IMR-90 (cell line): ENCODE results near the gene IL31RA. TPM values are rescaled to one million over a fixed set of nuclear protein-coding genes. Genes with fewer than 3 reads are reported as not detected.

Experiments used
- ATAC-seq: fragments of 200-7000 bp; cut with Tn5 transposase; 2 replicates; pipeline ENCODE4 v1.9.1; 2020; ENCODE audit warnings: low read depth, mild to moderate bottlenecking, moderate library complexity
- BruUV-seq: library from RNA; stranded (reverse); fragments of 400-500 nt; replicated peaks from 2 replicates; lab custom pipeline; 2021; lab: Mats Ljungman, UMichigan
- CTCF ChIA-PET: fragments of 300-600 bp; formaldehyde crosslinking; extraction: SDS; loops from one replicate; lab custom pipeline; 2021; ENCODE audit warnings: antibody characterized with exemption; lab: Yijun Ruan, JAX
- POLR2A ChIA-PET: fragments of 300-600 bp; sonication (Branson Sonifier 250); formaldehyde crosslinking; loops from one replicate; lab custom pipeline; 2022; ENCODE audit warnings: antibody characterized with exemption; ENCODE audit not compliant: unreplicated experiment; lab: Charles Lee
- DNase-seq: peaks from one replicate; pipeline ENCODE4 v3.0.0; 2013
- H2AFZ ChIP-seq: replicated peaks from 2 replicates; pipeline ENCODE3; 2013; ENCODE audit warnings: low read length, mild to moderate bottlenecking; ENCODE audit not compliant: poor library complexity
- H2AK5ac ChIP-seq: 2 replicates; pipeline ENCODE4 v1.6.1; 2013; ENCODE audit warnings: low read depth, low read length, inconsistent platforms
- H2AK9ac ChIP-seq: replicated peaks from 2 replicates; pipeline ENCODE3; 2013; ENCODE audit warnings: mild to moderate bottlenecking, low read depth, low read length, moderate library complexity; ENCODE audit not compliant: poor library complexity
- H2BK120ac ChIP-seq: 2 replicates; pipeline ENCODE4 v1.6.1; 2013; ENCODE audit warnings: low read depth, low read length, inconsistent platforms
- H2BK15ac ChIP-seq: 3 replicates; pipeline ENCODE4 v1.6.1; 2013; ENCODE audit warnings: low read depth, low read length, inconsistent platforms
- H2BK20ac ChIP-seq: 2 replicates; pipeline ENCODE4 v1.6.1; 2013; ENCODE audit warnings: low read depth, mild to moderate bottlenecking, inconsistent platforms, low read length, moderate library complexity
- H2BK5ac ChIP-seq: 2 replicates; pipeline ENCODE4 v1.6.1; 2013; ENCODE audit warnings: mild to moderate bottlenecking, low read depth, low read length, inconsistent platforms; ENCODE audit not compliant: poor library complexity, severe bottlenecking
- H3K14ac ChIP-seq: replicated peaks from 2 replicates; pipeline ENCODE4 v1.6.1; 2013; ENCODE audit warnings: low read depth, low read length, inconsistent platforms
- H3K18ac ChIP-seq: 2 replicates; pipeline ENCODE4 v1.6.1; 2013; ENCODE audit warnings: low read depth, low read length, control low read depth
- H3K23ac ChIP-seq: 2 replicates; pipeline ENCODE4 v1.6.1; 2013; ENCODE audit warnings: low read depth, low read length, inconsistent platforms
- H3K27ac ChIP-seq: 2 replicates; pipeline ENCODE4 v1.5.1; 2013; ENCODE audit warnings: mild to moderate bottlenecking, control low read depth, low read length; ENCODE audit not compliant: insufficient read depth
- H3K27me3 ChIP-seq: 2 replicates; pipeline ENCODE4 v1.6.1; 2013; ENCODE audit warnings: low read length; ENCODE audit not compliant: control insufficient read depth, insufficient read depth
- H3K36me3 ChIP-seq: 2 replicates; pipeline ENCODE4 v1.6.1; 2013; ENCODE audit warnings: low read length, mixed read lengths; ENCODE audit not compliant: control insufficient read depth, insufficient read depth
- H3K4ac ChIP-seq: 2 replicates; pipeline ENCODE4 v1.6.1; 2013; ENCODE audit warnings: low read depth, low read length, inconsistent platforms
- H3K4me1 ChIP-seq: 2 replicates; pipeline ENCODE4 v1.6.1; 2013; ENCODE audit warnings: low read length, mixed read lengths; ENCODE audit not compliant: control insufficient read depth, insufficient read depth
- H3K4me2 ChIP-seq: 2 replicates; pipeline ENCODE4 v1.6.1; 2013; ENCODE audit warnings: low read depth, mild to moderate bottlenecking, control low read depth, low read length, moderate library complexity
- H3K4me3 ChIP-seq: 2 replicates; pipeline ENCODE4 v1.5.1; 2013; ENCODE audit warnings: low read depth, mild to moderate bottlenecking, control low read depth, low read length, moderate library complexity; ENCODE audit not compliant: insufficient read depth
- H3K56ac ChIP-seq: 2 replicates; pipeline ENCODE4 v1.6.1; 2013; ENCODE audit warnings: low read length, inconsistent platforms; ENCODE audit not compliant: insufficient read depth; ENCODE audit errors: extremely low read depth
- H3K79me1 ChIP-seq, 2 experiments: 2 replicates each; pipeline ENCODE4 v1.6.1; 2013; ENCODE audit warnings: low read length in 2 of 2, inconsistent platforms in 1 of 2, low read depth in 1 of 2
- H3K9ac ChIP-seq: 2 replicates; pipeline ENCODE4 v1.6.1; 2013; ENCODE audit warnings: low read depth, low read length, control low read depth
- H3K9me1 ChIP-seq: 2 replicates; pipeline ENCODE4 v1.6.1; 2013; ENCODE audit warnings: low read length, inconsistent platforms; ENCODE audit not compliant: insufficient read depth
- H3K9me3 ChIP-seq: 2 replicates; pipeline ENCODE4 v1.6.1; 2013; ENCODE audit warnings: low read length; ENCODE audit not compliant: control insufficient read depth, insufficient read depth
- H4K20me1 ChIP-seq: 2 replicates; pipeline ENCODE4 v1.6.1; 2013; ENCODE audit warnings: low read length, inconsistent platforms; ENCODE audit not compliant: insufficient read depth
- H4K5ac ChIP-seq: 2 replicates; pipeline ENCODE4 v1.6.1; 2013; ENCODE audit warnings: mild to moderate bottlenecking, low read depth, low read length, control low read depth
- H4K8ac ChIP-seq, 2 experiments: 2 replicates each; pipeline ENCODE4 v1.6.1; 2013; ENCODE audit warnings: low read depth in 2 of 2, low read length in 2 of 2, control low read depth in 1 of 2, inconsistent platforms in 1 of 2
- H4K91ac ChIP-seq: 2 replicates; pipeline ENCODE4 v1.6.1; 2013; ENCODE audit warnings: low read depth, low read length, inconsistent platforms; ENCODE audit not compliant: insufficient read depth
- BHLHE40 ChIP-seq: fragments of 150-350 bp; IDR thresholded peaks from 2 replicates; pipeline ENCODE4 v1.6.1; 2016; ENCODE audit warnings: mild to moderate bottlenecking, low read depth, low read length
- MAFK ChIP-seq: IDR thresholded peaks from 2 replicates; pipeline ENCODE4 v1.6.1; 2012; ENCODE audit warnings: low read depth, low read length, improper control_type of control experiment
- MAZ ChIP-seq: IDR thresholded peaks from 2 replicates; pipeline ENCODE4 v1.6.1; 2012; ENCODE audit warnings: low read depth, mild to moderate bottlenecking, low read length, improper control_type of control experiment, moderate library complexity, borderline replicate concordance
- MXI1 ChIP-seq: IDR thresholded peaks from 2 replicates; pipeline ENCODE4 v1.6.1; 2012; ENCODE audit warnings: low read depth, mild to moderate bottlenecking, low read length, moderate library complexity, borderline replicate concordance
- NFE2L2 ChIP-seq: fragments of 150-350 bp; IDR thresholded peaks from 2 replicates; pipeline ENCODE4 v1.6.1; 2016; ENCODE audit warnings: low read depth, mild to moderate bottlenecking, low read length
- POLR2A ChIP-seq: IDR thresholded peaks from 2 replicates; pipeline ENCODE4 v1.6.1; 2012; ENCODE audit warnings: mild to moderate bottlenecking, low read depth, low read length
- RAD21 ChIP-seq: IDR thresholded peaks from 2 replicates; pipeline ENCODE4 v1.6.1; 2012; ENCODE audit warnings: low read length, improper control_type of control experiment
- RCOR1 ChIP-seq: IDR thresholded peaks from 2 replicates; pipeline ENCODE4 v1.6.1; 2012; ENCODE audit warnings: mild to moderate bottlenecking, low read length, improper control_type of control experiment; ENCODE audit not compliant: insufficient replicate concordance
- RFX5 ChIP-seq: IDR thresholded peaks from 2 replicates; pipeline ENCODE4 v1.8.0; 2012; ENCODE audit warnings: low read depth, mild to moderate bottlenecking, low read length, moderate library complexity
- SMC3 ChIP-seq: fragments of 150-350 bp; IDR thresholded peaks from 2 replicates; pipeline ENCODE4 v1.6.1; 2016; ENCODE audit warnings: low read depth, mild to moderate bottlenecking, antibody characterized with exemption, low read length, moderate library complexity
- WGBS, 2 experiments: methylation state at CpG; one replicate each; pipeline versions ENCODE4 v1.1.5 to v1.1.7; 2013; ENCODE audit warnings: missing lambda C conversion rate in 2 of 2; ENCODE audit not compliant: insufficient read length in 1 of 2; ENCODE audit errors: extremely low coverage in 2 of 2; 5-methylcytosine and 5-hydroxymethylcytosine counted together
- dilution Hi-C: fragments of 300-500 bp; cut with HindIII; formaldehyde crosslinking; loops from one replicate; pipeline ENCODE4 v1.14.3; 2018; ENCODE audit warnings: low sequenced_read_pairs; ENCODE audit not compliant: unreplicated experiment
- in situ Hi-C: fragments of 300-500 bp; cut with MboI; formaldehyde crosslinking; loops from 3 replicates; pipeline ENCODE4 v1.14.3; 2019; ENCODE audit warnings: low sequenced_read_pairs, inconsistent platforms, mixed read lengths
- intact Hi-C: fragments of 100-400 bp; cut with micrococcal nuclease; formaldehyde crosslinking; loops from 2 replicates; pipeline ENCODE4 v1.10.0; 2022
- polyA plus RNA-seq, 3 experiments: library from polyadenylated mRNA; depleted of rRNA; stranded (reverse); fragments of >200 nt; gene quantifications; 2 replicates each; pipeline ENCODE4 v1.2.3, GENCODE V29; 2012; ENCODE audit warnings: low replicate concordance in 1 of 3
- total RNA-seq: library from RNA; depleted of rRNA; stranded (reverse); fragments of >200 nt; gene quantifications from 2 replicates; pipeline ENCODE4 v1.2.3, GENCODE V29; 2012
- TF ChIP-seq, protein P1 (sequence below): fragments of 150-350 bp; IDR thresholded peaks from 2 replicates; pipeline ENCODE4 v1.6.1; 2017; ENCODE audit warnings: mild to moderate bottlenecking, antibody characterized with exemption, low read length, low read depth
- TF ChIP-seq, protein P2 (sequence below): conservative IDR thresholded peaks from 2 replicates; pipeline ENCODE4 v1.5.1; 2012; ENCODE audit warnings: mild to moderate bottlenecking, low read depth, low read length, improper control_type of control experiment

IL31RA gene
- total and polyA plus RNA-seq, 2 of the 4 experiments (the other 2 are of a cell fraction): 0.39 to 0.90 TPM

DNA sequence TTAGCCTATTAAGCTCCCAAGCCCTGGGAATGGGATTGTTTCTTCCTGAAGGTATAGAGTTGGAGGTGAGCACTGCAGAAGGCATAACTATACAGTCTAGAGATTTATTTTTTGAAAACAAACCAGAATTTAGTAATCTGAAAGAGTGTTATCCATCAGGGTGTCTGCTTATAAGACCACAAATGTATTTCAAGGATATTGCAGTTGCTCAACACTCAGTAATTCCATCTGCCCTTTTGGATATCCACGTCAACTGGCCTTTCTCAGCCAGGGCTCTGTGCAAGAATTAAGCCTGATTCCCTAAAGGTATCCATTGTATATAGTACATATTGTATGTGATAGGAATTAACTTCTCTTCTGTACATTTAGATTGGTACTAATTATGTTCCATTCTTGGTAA is 15.0 kb upstream of the IL31RA start:
- TF ChIP-seq POLR2A (no peak), MAFK (no peak), MXI1 (no peak), MAZ (no peak), BHLHE40 (no peak), RCOR1 (no peak), SMC3 (no peak), RFX5 (no peak), RAD21 (no peak), NFE2L2 (no peak)
- TF ChIP-seq, protein P1, sequence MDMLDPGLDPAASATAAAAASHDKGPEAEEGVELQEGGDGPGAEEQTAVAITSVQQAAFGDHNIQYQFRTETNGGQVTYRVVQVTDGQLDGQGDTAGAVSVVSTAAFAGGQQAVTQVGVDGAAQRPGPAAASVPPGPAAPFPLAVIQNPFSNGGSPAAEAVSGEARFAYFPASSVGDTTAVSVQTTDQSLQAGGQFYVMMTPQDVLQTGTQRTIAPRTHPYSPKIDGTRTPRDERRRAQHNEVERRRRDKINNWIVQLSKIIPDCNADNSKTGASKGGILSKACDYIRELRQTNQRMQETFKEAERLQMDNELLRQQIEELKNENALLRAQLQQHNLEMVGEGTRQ: no peak
- TF ChIP-seq, protein P2, sequence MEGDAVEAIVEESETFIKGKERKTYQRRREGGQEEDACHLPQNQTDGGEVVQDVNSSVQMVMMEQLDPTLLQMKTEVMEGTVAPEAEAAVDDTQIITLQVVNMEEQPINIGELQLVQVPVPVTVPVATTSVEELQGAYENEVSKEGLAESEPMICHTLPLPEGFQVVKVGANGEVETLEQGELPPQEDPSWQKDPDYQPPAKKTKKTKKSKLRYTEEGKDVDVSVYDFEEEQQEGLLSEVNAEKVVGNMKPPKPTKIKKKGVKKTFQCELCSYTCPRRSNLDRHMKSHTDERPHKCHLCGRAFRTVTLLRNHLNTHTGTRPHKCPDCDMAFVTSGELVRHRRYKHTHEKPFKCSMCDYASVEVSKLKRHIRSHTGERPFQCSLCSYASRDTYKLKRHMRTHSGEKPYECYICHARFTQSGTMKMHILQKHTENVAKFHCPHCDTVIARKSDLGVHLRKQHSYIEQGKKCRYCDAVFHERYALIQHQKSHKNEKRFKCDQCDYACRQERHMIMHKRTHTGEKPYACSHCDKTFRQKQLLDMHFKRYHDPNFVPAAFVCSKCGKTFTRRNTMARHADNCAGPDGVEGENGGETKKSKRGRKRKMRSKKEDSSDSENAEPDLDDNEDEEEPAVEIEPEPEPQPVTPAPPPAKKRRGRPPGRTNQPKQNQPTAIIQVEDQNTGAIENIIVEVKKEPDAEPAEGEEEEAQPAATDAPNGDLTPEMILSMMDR: no peak
- Histone ChIP-seq H4K20me1 (no peaks in the 10 kb centered on the region), H4K5ac (no peak overlapping the region), H2BK20ac (no peak overlapping the region), H3K4ac (no peak overlapping the region), H4K91ac (no peak overlapping the region), H2AK5ac (no peak overlapping the region), H3K14ac (no peak overlapping the region), H4K8ac (no peak overlapping the region), H3K36me3 (no peaks in the 10 kb centered on the region), H3K9me3 (no peaks in the 10 kb centered on the region), H2AK9ac (no peak overlapping the region), H3K4me2 (no peak overlapping the region), H3K79me1 (no peaks in the 10 kb centered on the region), H3K4me3 (no peak overlapping the region), H3K9me1 (no peaks in the 10 kb centered on the region), H3K18ac (no peak overlapping the region), H2BK120ac (no peak overlapping the region), H3K4me1 (no peaks in the 10 kb centered on the region), H2AFZ (no peak overlapping the region), H3K23ac (no peak overlapping the region), H3K27me3 (peaks cover 3% of the 10 kb centered on the region; the same call in 1 of the 2 replicates), H3K9ac (no peak overlapping the region), H3K56ac (no peak overlapping the region), H2BK5ac (no peak overlapping the region), H2BK15ac (no peak overlapping the region), H3K27ac (no peak overlapping the region)
- dilution Hi-C loops: no loop called here
- ATAC-seq (no peak), DNase-seq (no peak)
- ChIA-PET POLR2A (no interaction called here), CTCF (no interaction called here)
- no TSS peak for BruUV-seq
- in situ Hi-C loops: no loop called here
- WGBS, 2 experiments: no CpG with 5 or more reads among the region's 1 CpG
- intact Hi-C loops: no loop called here
